AG04450 (cell line): ENCODE data around the gene ACTG2. TPM values are rescaled to one million over a fixed set of nuclear protein-coding genes. Genes with fewer than 3 reads are reported as not detected.

Source experiments
- CTCF ChIA-PET: fragments of 300-600, 350-600 bp; formaldehyde crosslinking; extraction: SDS; loops from one replicate; lab custom pipeline; 2022; ENCODE audit warnings: antibody characterized with exemption, inconsistent platforms; lab: Charles Lee
- POLR2A ChIA-PET: fragments of 350-600 bp; formaldehyde crosslinking; extraction: SDS; loops from one replicate; lab custom pipeline; 2021; ENCODE audit warnings: antibody characterized with exemption, inconsistent platforms; lab: Yijun Ruan, JAX
- DNase-seq: peaks from one replicate; pipeline ENCODE4 v3.0.0-alpha.2; 2011; ENCODE audit warnings: low read depth, low spot score
- H3K27ac ChIP-seq: one replicate; pipeline ENCODE4 v1.5.1; 2012; ENCODE audit warnings: low read depth, low read length, control low read depth
- H3K27me3 ChIP-seq: one replicate; pipeline ENCODE4 v1.6.0; 2012; ENCODE audit warnings: low read length; ENCODE audit not compliant: control insufficient read depth, insufficient read depth
- H3K4me3 ChIP-seq: 2 replicates; pipeline ENCODE4 v1.5.1; 2011; ENCODE audit warnings: mild to moderate bottlenecking, low read depth, low read length, control low read depth
- H3K9me3 ChIP-seq: 2 replicates; pipeline ENCODE4 v1.5.1; 2012; ENCODE audit warnings: low read length; ENCODE audit not compliant: control insufficient read depth, insufficient read depth
- polyA plus RNA-seq: library from polyadenylated mRNA; depleted of rRNA; stranded (reverse); fragments of >200 nt; gene quantifications from 2 replicates; pipeline ENCODE4 v1.2.3, GENCODE V29; 2011
- TF ChIP-seq, protein P1 (sequence below): IDR thresholded peaks from 2 replicates; pipeline ENCODE4 v1.5.1; 2011; ENCODE audit warnings: low read depth, low read length, control low read depth, inconsistent platforms

Gene ACTG2
- polyA plus RNA-seq, 1 experiment: 641 TPM

DNA sequence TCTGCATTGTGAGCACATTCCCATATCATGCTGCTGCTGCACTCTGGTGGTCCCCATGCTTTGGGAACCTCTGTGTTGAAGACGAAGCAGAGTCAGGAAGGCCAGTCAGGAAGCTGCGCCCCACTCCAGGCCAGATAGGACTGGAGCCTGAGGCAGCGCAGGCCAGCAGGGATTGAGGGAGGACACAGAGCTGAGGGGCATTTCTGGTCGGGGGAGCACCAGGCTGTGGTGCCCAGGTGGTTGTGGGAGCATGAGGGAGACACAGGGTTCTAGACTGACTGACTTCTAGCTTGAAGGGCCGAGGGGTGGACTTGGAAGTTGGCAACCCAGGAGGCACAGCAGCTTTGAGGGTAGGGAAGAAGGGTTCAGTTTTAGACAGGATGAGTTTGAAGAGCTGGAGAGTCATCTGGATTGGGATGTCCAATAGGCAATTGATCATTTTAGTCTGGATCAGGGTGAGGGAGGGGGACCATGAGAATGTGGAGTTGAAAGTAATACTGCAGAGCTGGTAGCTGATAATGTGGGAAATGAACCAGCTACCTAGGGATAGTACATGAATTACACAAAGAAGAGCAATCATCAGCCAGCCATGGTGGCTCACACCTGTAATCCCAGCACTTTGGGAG is 1.4 kb upstream of the ACTG2 start:
- no peaks in the 10 kb centered on the region for H3K9me3 ChIP-seq
- ChIA-PET CTCF (interaction anchor here (2.8 kb wide), 1 partner anchor 65 kb away, joined by 13 read pairs; no protein-coding TSS in a partner anchor), POLR2A (interaction anchor here (1.3 kb wide), 1 partner anchor 287 kb away, joined by 4 read pairs; the partner anchor contains the start of gene MOB1A)
- H3K27me3 ChIP-seq: no peaks in the 10 kb centered on the region
- TF ChIP-seq, protein P1, sequence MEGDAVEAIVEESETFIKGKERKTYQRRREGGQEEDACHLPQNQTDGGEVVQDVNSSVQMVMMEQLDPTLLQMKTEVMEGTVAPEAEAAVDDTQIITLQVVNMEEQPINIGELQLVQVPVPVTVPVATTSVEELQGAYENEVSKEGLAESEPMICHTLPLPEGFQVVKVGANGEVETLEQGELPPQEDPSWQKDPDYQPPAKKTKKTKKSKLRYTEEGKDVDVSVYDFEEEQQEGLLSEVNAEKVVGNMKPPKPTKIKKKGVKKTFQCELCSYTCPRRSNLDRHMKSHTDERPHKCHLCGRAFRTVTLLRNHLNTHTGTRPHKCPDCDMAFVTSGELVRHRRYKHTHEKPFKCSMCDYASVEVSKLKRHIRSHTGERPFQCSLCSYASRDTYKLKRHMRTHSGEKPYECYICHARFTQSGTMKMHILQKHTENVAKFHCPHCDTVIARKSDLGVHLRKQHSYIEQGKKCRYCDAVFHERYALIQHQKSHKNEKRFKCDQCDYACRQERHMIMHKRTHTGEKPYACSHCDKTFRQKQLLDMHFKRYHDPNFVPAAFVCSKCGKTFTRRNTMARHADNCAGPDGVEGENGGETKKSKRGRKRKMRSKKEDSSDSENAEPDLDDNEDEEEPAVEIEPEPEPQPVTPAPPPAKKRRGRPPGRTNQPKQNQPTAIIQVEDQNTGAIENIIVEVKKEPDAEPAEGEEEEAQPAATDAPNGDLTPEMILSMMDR: no peak
- H3K4me3 ChIP-seq: no peak overlapping the region
- no peak overlapping the region for H3K27ac ChIP-seq
- no peak for DNase-seq

DNA sequence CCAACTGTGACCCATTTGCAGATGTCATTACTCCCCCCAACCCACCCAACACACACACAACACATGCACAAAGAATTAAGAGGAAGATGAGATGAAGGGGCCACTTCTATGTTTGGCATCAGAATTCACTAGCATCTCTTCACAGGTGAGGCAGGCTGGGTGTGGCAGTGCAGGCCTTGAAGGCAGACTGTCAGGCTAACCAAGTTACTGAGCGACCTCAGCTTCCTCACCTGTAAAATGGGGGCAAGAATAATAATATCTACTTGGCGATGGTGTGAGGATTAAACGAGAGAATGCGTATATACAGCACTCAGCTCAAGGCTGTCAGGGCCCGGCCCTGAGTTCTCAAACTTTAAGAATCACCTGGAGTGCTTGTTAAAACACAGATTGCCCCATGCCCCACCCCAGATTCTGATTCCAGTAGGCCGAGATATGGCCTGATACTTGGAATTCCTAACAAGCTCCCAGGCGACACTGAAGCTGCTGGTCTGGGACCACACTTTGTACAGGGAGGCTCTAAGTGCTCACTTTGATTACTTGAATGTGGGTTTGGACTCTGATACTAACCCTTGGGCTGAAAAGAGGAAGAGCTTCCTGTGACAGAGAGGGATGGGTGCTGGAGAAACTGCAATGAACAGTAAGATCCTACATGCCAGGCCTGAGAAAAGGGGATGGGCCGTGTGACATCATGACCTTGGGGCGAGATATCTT is 1.1 kb downstream of the ACTG2 start:
- Histone ChIP-seq H3K9me3 (no peaks in the 10 kb centered on the region), H3K27ac (no peak overlapping the region), H3K27me3 (no peaks in the 10 kb centered on the region), H3K4me3 (peak overlapping the region; percentile 70)
- POLR2A ChIA-PET: interaction anchor here (0.7 to 2.1 kb wide), 4 partner anchors 14 to 65 kb away, joined by 3 to 8 read pairs (median 4); partner anchors contain the start of gene STAMBP
- TF ChIP-seq, protein P1: no peak
- no peak for DNase-seq
- CTCF ChIA-PET: interaction anchor here (1.2 to 1.4 kb wide), 2 partner anchors 67 to 226 kb away, joined by 3 to 6 read pairs; no protein-coding TSS in a partner anchor

DNA sequence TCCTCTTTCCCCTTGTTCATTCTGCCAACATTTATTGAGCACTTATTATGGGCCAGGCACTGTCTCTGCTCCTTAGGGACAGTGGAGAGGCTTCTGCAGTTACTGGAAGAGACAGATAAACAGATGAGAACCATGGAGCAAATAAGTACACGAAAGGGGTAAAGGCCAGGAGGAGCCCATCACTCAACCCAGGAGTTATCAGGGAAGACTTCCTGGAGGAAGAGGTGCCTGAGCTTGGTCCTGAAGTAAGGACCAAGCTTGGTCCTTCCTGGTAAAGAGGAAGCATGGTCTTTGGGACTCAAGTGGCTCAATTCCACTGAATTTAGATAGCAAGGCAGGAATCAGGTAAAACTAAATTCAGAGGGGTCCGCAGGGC is 1.7 kb downstream of the ACTG2 start:
- ChIA-PET POLR2A (interaction anchor here (1.4 to 2.1 kb wide), 3 partner anchors 13 to 66 kb away, joined by 4 to 8 read pairs (median 4); partner anchors contain the start of gene STAMBP), CTCF (interaction anchor here (1.2 to 1.4 kb wide), 2 partner anchors 68 to 226 kb away, joined by 3 to 6 read pairs; no protein-coding TSS in a partner anchor)
- Histone ChIP-seq H3K27me3 (no peaks in the 10 kb centered on the region), H3K4me3 (peak overlapping the region; percentile 70), H3K27ac (no peak overlapping the region), H3K9me3 (no peaks in the 10 kb centered on the region)
- DNase-seq: no peak
- TF ChIP-seq, protein P1: no peak

DNA sequence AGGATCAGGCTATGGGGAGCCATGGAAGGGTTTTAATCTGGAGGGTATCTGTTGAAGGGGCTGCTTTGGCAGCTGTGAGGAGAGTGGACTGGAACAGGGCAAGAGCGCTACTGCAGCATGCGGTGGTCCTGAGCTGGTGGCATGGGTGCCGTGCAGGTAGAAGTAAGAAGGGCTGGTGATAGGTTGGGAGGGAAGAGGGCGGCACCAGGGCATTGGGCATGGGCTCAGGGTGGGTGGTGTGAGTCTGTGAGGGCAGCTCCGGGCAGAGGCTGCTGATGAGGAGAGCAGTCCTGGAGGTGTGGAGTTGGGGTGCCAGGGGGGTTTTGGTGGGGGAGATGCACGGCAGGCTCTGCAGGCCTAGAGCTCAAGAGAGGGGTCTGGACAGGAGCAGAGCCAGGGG is 2.1 kb downstream of the ACTG2 start:
- Histone ChIP-seq H3K27ac (no peak overlapping the region), H3K4me3 (peak overlapping the region; percentile 70), H3K9me3 (no peaks in the 10 kb centered on the region), H3K27me3 (no peaks in the 10 kb centered on the region)
- POLR2A ChIA-PET: interaction anchor here (1.4 to 2.1 kb wide), 3 partner anchors 13 to 66 kb away, joined by 4 to 8 read pairs (median 4); partner anchors contain the start of gene STAMBP
- CTCF ChIA-PET: interaction anchor here (1.4 kb wide), 1 partner anchor 68 kb away, joined by 6 read pairs; no protein-coding TSS in a partner anchor
- TF ChIP-seq, protein P1: no peak
- no peak for DNase-seq
